BJ (cell line): Measurements from ENCODE around the gene CCNQ. TPM values are rescaled to one million over a fixed set of nuclear protein-coding genes. Genes with fewer than 3 reads are reported as not detected.

Experiments
- CTCF ChIA-PET: fragments of 350-600 bp; formaldehyde crosslinking; extraction: SDS; loops from one replicate; lab custom pipeline; 2021; ENCODE audit warnings: antibody characterized with exemption, inconsistent platforms; lab: Yijun Ruan, JAX
- POLR2A ChIA-PET: fragments of 300-600 bp; sonication (Branson Sonifier 250); formaldehyde crosslinking; extraction: SDS; loops from one replicate; lab custom pipeline; 2021; ENCODE audit warnings: antibody characterized with exemption; lab: Charles Lee
- DNase-seq: peaks from one replicate; pipeline ENCODE4 v3.0.0-alpha.2; 2011; ENCODE audit warnings: low read depth
- H3K27me3 ChIP-seq: 2 replicates; pipeline ENCODE4 v1.6.0; 2011; ENCODE audit warnings: low read length; ENCODE audit not compliant: control insufficient read depth, insufficient read depth
- H3K36me3 ChIP-seq: 2 replicates; pipeline ENCODE4 v1.5.1; 2011; ENCODE audit warnings: low read length; ENCODE audit not compliant: control insufficient read depth, insufficient read depth
- H3K4me3 ChIP-seq: 2 replicates; pipeline ENCODE4 v1.5.1; 2011; ENCODE audit warnings: low read depth, mild to moderate bottlenecking, control low read depth, low read length
- polyA plus RNA-seq: library from polyadenylated mRNA; depleted of rRNA; stranded (reverse); fragments of >200 nt; gene quantifications from 2 replicates; pipeline ENCODE4 v1.2.3, GENCODE V29; 2011
- TF ChIP-seq, protein P1 (sequence below): IDR thresholded peaks from 2 replicates; pipeline ENCODE4 v1.5.1; 2011; ENCODE audit warnings: low read depth, mild to moderate bottlenecking, control low read depth, inconsistent platforms, low read length, moderate library complexity; ENCODE audit not compliant: insufficient read depth

CCNQ gene
- polyA plus RNA-seq, 1 experiment: 44.0 TPM

DNA sequence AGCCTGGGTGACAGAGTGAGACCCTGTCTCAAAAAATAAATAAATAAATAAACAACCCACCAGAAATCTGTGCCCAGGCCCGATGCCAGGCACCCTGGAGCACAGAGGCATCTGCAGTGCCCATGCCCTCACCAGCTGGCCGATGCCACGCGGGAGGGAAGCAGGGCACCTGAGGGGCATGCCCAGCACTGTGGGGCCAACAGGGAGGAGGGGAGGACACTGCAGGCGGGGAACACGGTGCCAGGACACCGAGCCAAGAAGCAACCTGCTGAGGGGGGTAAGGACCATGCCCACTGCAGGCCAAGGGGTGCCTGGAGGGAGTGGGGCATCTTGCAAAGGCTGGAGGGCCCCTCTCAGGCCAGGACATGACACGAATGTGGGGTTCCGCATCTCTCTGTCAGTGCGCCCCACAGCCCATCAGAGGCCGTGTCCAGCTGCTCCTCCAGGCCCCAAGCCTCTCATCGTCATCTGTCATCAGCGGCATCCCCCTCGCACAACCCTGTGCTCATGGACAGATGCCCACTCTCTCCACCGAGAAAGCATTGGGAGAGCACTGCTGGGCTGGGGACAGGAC is 34.8 kb upstream of the CCNQ start:
- ChIA-PET CTCF (no interaction called here), POLR2A (no interaction called here)
- Histone ChIP-seq H3K27me3 (no peaks in the 10 kb centered on the region; the same call in 1 of the 2 replicates), H3K4me3 (no peak overlapping the region), H3K36me3 (no peaks in the 10 kb centered on the region)
- no peak for DNase-seq
- TF ChIP-seq, protein P1, sequence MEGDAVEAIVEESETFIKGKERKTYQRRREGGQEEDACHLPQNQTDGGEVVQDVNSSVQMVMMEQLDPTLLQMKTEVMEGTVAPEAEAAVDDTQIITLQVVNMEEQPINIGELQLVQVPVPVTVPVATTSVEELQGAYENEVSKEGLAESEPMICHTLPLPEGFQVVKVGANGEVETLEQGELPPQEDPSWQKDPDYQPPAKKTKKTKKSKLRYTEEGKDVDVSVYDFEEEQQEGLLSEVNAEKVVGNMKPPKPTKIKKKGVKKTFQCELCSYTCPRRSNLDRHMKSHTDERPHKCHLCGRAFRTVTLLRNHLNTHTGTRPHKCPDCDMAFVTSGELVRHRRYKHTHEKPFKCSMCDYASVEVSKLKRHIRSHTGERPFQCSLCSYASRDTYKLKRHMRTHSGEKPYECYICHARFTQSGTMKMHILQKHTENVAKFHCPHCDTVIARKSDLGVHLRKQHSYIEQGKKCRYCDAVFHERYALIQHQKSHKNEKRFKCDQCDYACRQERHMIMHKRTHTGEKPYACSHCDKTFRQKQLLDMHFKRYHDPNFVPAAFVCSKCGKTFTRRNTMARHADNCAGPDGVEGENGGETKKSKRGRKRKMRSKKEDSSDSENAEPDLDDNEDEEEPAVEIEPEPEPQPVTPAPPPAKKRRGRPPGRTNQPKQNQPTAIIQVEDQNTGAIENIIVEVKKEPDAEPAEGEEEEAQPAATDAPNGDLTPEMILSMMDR: no peak

DNA sequence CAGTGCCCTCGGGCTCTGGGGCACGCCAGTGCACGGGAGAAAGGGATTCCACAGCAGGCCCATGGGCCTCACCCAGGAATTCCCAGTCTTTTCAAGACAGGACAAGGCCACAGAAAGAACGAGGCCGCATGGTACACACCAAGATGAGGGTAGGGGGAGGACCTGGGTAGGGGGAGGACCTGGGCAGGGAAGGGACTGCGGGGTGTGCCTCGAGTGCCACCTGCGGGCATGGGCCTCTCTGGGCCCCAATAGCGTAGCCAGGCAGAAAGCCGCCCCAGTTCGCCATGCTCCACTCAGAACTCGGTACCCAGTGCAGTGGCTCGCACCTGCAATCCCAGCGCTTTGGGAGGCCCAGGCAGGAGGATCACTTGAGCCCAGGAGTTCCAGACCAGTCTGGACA is 34.1 kb upstream of the CCNQ start:
- Histone ChIP-seq H3K27me3 (no peaks in the 10 kb centered on the region; the same call in 1 of the 2 replicates), H3K4me3 (no peak overlapping the region), H3K36me3 (no peaks in the 10 kb centered on the region)
- TF ChIP-seq, protein P1: no peak
- POLR2A ChIA-PET: no interaction called here
- DNase-seq: no peak
- CTCF ChIA-PET: interaction anchor here (1.2 kb wide), 1 partner anchor 55 kb away, joined by 3 read pairs; no protein-coding TSS in a partner anchor

DNA sequence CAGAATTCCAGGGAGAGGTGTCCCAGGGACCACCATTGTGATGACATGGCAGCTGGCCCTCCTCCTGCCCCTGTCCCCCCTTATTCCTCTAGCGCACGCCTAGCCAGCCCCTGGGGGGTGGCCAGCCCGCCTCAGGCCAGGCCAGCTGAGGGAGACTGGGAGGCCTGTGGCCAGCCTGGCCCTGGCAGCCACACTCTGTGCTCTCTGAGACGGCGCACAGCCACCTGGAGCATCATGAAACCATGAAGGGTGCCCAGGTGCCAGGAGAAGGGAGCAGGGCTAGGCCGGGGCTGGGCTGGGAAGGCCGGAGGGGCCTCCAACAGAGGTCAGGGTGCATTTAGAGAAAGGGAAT is 33.6 kb upstream of the CCNQ start:
- TF ChIP-seq, protein P1: no peak
- no peak overlapping the region for H3K4me3 ChIP-seq
- POLR2A ChIA-PET: no interaction called here
- no peak for DNase-seq
- no peaks in the 10 kb centered on the region for H3K36me3 ChIP-seq
- CTCF ChIA-PET: interaction anchor here (1.2 to 1.9 kb wide), 2 partner anchors 23 to 55 kb away, joined by 3 to 6 read pairs; no protein-coding TSS in a partner anchor
- no peaks in the 10 kb centered on the region; the same call in 1 of the 2 replicates for H3K27me3 ChIP-seq

DNA sequence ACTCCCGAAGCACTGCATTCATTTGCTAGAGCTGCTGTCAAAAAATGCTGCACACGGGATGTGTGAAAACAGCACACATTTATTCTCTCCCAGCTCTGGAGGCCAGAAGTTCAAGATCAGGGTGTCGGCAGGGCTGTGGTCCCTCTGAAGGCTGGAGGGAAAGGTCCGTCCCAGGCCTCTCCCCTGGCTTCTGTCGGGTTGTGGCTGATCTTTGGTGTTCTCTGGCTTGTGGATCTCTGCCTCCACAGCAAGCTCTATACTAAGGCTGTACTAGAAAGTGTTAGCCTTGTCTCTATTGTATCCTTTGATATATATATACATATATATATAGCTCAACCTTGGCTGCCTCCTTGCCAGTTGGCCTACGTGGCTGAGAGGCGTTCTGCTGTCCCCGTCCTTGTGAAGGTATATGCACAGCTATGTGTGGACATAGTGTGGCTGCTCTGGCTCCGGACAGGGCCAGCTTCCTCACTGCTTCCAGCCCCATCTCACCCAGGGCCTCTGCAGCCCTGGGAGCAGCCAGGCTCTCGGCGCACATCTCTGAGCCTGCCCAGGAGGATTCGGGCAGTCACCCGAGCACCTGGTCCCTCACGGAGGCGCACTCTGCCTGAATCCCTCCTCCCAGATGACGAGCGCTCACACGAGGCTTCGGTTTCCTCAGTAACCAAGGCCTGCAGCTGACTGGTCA is 33.1 kb upstream of the CCNQ start:
- DNase-seq: no peak
- H3K27me3 ChIP-seq: no peaks in the 10 kb centered on the region; the same call in 1 of the 2 replicates
- POLR2A ChIA-PET: no interaction called here
- H3K4me3 ChIP-seq: no peak overlapping the region
- CTCF ChIA-PET: interaction anchor here (1.0 to 1.9 kb wide), 5 partner anchors 8 to 77 kb away, joined by 3 to 6 read pairs (median 3); no protein-coding TSS in a partner anchor
- TF ChIP-seq, protein P1: no peak
- no peaks in the 10 kb centered on the region for H3K36me3 ChIP-seq

DNA sequence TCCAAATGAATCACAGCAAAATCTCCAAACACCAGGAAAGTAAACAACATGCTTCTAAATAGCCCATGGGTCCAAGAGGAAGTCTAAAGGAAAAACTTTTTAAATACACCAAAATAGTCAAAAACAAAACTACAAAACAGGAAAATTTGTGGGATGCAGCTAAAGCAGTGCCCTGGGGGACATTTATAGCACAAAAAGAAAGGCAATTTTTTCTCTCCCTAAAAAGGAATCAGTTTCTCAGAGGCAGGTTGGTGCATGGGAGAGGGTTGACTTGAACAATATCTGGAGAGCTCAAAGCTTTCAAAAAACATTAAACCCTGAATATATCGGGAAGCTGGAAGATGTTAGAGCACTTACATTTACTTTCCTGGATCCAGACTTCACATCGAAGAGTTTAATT is 32.4 kb upstream of the CCNQ start:
- POLR2A ChIA-PET: no interaction called here
- Histone ChIP-seq H3K4me3 (no peak overlapping the region), H3K27me3 (no peaks in the 10 kb centered on the region; the same call in 1 of the 2 replicates), H3K36me3 (no peaks in the 10 kb centered on the region)
- CTCF ChIA-PET: interaction anchor here (0.6 to 1.9 kb wide), 5 partner anchors 9 to 104 kb away, joined by 3 to 6 read pairs (median 3); no protein-coding TSS in a partner anchor
- TF ChIP-seq, protein P1: no peak
- DNase-seq: no peak
